CD4-positive, CD25-positive, alpha-beta regulatory T cell (primary cell): ENCODE results near the gene UST. TPM values are rescaled to one million over a fixed set of nuclear protein-coding genes. Genes with fewer than 3 reads are reported as not detected.

Experiments
- ATAC-seq, 2 donors: fragments of 150-1000 bp; cut with Tn5 transposase; one replicate each; pipeline ENCODE4 v1.10.0; 2021; ENCODE audit warnings: low read depth in 2 of 2, moderate number of reproducible peaks in 2 of 2, moderate library complexity in 1 of 2
- DNase-seq, 3 donors: peaks; one replicate each; pipeline versions ENCODE4 v3.0.0 to v3.0.0-alpha.2; 2012 to 2022; ENCODE audit warnings: mixed read lengths in 1 of 3
- H3K27ac ChIP-seq: one replicate; pipeline ENCODE4 v1.7.0; 2013; ENCODE audit warnings: mild to moderate bottlenecking, low read length; ENCODE audit not compliant: insufficient read depth, poor library complexity, severe bottlenecking
- H3K27me3 ChIP-seq: one replicate; pipeline ENCODE4 v1.7.0; 2013; ENCODE audit warnings: low read length; ENCODE audit not compliant: control insufficient read depth, insufficient read depth
- H3K36me3 ChIP-seq: one replicate; pipeline ENCODE4 v1.7.0; 2013; ENCODE audit warnings: mild to moderate bottlenecking, low read length, moderate library complexity; ENCODE audit not compliant: control insufficient read depth, insufficient read depth
- H3K4me1 ChIP-seq: 2 replicates; pipeline ENCODE4 v1.7.0; 2013; ENCODE audit warnings: mild to moderate bottlenecking, low read length; ENCODE audit not compliant: insufficient read depth, control insufficient read depth, poor library complexity, severe bottlenecking
- H3K4me3 ChIP-seq: one replicate; pipeline ENCODE4 v1.7.0; 2013; ENCODE audit warnings: low read depth, mild to moderate bottlenecking, low read length, moderate library complexity
- H3K9me3 ChIP-seq, 2 experiments: 1 replicate in 1 of 2; 2 replicates in 1 of 2; pipeline ENCODE4 v1.7.0; 2013; ENCODE audit warnings: low read length in 2 of 2, mild to moderate bottlenecking in 1 of 2, moderate library complexity in 1 of 2; ENCODE audit not compliant: control insufficient read depth in 2 of 2
- H3K27ac Mint-ChIP-seq, 3 donors: one replicate each; pipeline ENCODE4 v1.8.0; 2020 to 2022; ENCODE audit warnings: mild to moderate bottlenecking in 3 of 3, mixed read lengths in 3 of 3, moderate library complexity in 2 of 3
- H3K27me3 Mint-ChIP-seq: one replicate; pipeline ENCODE4 v1.8.0; 2022; ENCODE audit warnings: mild to moderate bottlenecking, mixed read lengths
- H3K36me3 Mint-ChIP-seq: one replicate; pipeline ENCODE4 v1.8.0; 2020; ENCODE audit warnings: mixed read lengths
- H3K4me1 Mint-ChIP-seq, 4 donors: one replicate each; pipeline ENCODE4 v1.8.0; 2020 to 2022; ENCODE audit warnings: mixed read lengths in 4 of 4, mild to moderate bottlenecking in 1 of 4
- H3K4me3 Mint-ChIP-seq, 4 donors: one replicate each; pipeline ENCODE4 v1.8.0; 2020 to 2022; ENCODE audit warnings: mild to moderate bottlenecking in 4 of 4, mixed read lengths in 4 of 4, moderate library complexity in 3 of 4
- H3K9me3 Mint-ChIP-seq, 7 donors: one replicate each; pipeline ENCODE4 v1.8.0; 2020 to 2022; ENCODE audit warnings: mixed read lengths in 7 of 7, mild to moderate bottlenecking in 3 of 7, moderate library complexity in 2 of 7
- polyA plus RNA-seq, 4 donors: library from polyadenylated mRNA; unstranded; fragments of 300-500 nt; fragmentation: Illumina TruSeq; gene quantifications; one replicate each; pipeline ENCODE4 v1.2.3, GENCODE V29; 2021
- total RNA-seq: library from RNA; stranded (reverse); gene quantifications from one replicate; pipeline ENCODE4 v1.2.3, GENCODE V29; 2022

UST gene
- total and polyA plus RNA-seq, 5 donors from 2014 or later: 1.1 to 2.9 (median 2.5) TPM

DNA sequence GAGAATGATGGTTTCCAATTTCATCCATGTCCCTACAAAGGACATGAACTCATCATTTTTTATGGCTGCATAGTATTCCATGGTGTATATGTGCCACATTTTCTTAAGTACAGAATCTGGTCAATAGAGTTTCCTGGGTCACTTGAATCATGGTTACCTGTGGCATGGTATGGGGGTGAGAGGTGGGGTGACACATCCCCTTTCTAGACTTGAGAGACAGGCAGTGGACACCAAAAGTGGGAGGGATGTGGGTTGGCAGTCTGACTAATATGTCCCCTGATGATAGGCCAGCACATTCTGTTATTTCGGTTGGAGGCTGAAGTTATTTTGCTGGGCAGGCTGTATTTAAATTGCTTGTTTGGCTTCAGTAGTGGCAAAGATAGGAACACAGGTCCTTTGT lies 78.1 kb downstream of the UST start:
- no peak overlapping the region for H3K4me3 ChIP-seq
- H3K4me1 ChIP-seq: no peaks in the 10 kb centered on the region
- Mint-ChIP-seq H3K4me1 (peaks cover 3 to 10% (median 5%) of the 10 kb centered on the region in 4 donors), H3K9me3 (peaks cover 0 to 7% (median 3%) of the 10 kb centered on the region in 7 donors), H3K27me3 (peaks cover 6% of the 10 kb centered on the region), H3K27ac (no peak overlapping the region), H3K4me3 (no peak overlapping the region), H3K36me3 (peaks cover 4% of the 10 kb centered on the region)
- no peaks in the 10 kb centered on the region for H3K27me3 ChIP-seq
- H3K27ac ChIP-seq: no peak overlapping the region
- H3K36me3 ChIP-seq: no peaks in the 10 kb centered on the region
- ATAC-seq (no peak), DNase-seq (no peak)
- no peaks in the 10 kb centered on the region for H3K9me3 ChIP-seq

DNA sequence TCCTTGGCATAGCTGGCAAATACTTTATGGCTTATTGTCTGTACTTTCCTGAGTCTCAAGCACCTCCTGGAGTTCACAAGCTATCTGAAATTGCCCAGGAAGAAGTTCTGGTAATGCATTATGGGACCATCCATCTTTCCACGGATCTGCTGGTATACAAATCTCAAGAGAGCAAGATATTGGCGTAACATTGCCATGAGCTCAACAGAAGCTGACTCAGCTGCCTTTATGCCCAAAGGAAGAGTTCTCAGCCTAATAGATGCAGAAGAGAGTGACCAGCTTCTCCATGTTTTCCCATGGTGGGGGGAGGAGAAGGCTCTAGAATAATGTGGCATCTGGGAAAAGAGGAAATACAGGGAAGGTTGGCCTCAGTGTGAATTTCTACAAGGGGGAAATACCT lies 78.7 kb downstream of the UST start:
- Mint-ChIP-seq H3K4me3 (no peak overlapping the region), H3K4me1 (peaks cover 4 to 15% (median 9%) of the 10 kb centered on the region in 4 donors), H3K27ac (no peak overlapping the region), H3K36me3 (peaks cover 4% of the 10 kb centered on the region), H3K27me3 (peaks cover 6% of the 10 kb centered on the region), H3K9me3 (peaks cover 0 to 7% (median 3%) of the 10 kb centered on the region in 7 donors)
- no peaks in the 10 kb centered on the region for H3K27me3 ChIP-seq
- no peak overlapping the region for H3K27ac ChIP-seq
- DNase-seq (no peak), ATAC-seq (no peak)
- H3K4me3 ChIP-seq: no peak overlapping the region
- H3K4me1 ChIP-seq: peaks cover 3% of the 10 kb centered on the region
- no peaks in the 10 kb centered on the region for H3K36me3 ChIP-seq
- H3K9me3 ChIP-seq: no peaks in the 10 kb centered on the region

DNA sequence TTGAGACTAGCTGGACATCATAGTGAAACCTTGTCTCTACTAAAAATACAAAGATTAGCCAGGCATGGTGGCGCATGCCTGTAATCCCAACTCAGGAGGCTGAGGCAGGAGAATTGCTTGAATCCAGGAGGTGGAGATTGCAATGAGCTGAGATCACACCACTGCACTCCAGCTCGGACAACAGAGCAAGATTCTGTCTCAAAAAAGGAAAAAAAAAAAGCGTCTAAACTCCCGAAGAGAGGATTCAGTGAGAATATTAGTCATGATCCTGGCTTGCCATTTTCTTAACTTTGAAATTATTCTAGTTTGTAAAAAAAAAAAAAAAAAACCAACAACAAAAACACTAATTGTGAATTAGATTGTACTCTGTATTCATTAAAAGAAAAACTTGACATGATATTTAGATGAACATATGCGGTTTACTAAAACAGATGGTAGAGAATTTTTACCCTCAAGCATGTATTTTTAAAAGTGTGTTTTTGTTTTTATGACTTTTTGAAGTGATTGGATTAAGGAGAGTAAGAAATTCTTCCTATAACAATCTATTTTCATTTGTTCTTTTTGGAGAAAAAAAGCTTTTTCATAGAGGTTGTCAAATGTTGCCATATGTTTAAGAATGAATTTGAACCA lies 80.7 kb downstream of the UST start:
- H3K27me3 Mint-ChIP-seq: peaks cover 12% of the 10 kb centered on the region
- no peaks in the 10 kb centered on the region for H3K36me3 ChIP-seq
- no peak overlapping the region for H3K27ac Mint-ChIP-seq
- H3K36me3 Mint-ChIP-seq: peaks cover 4% of the 10 kb centered on the region
- H3K4me3 ChIP-seq: no peak overlapping the region
- peaks cover 14 to 26% (median 20%) of the 10 kb centered on the region in 4 donors for H3K4me1 Mint-ChIP-seq
- no peaks in the 10 kb centered on the region for H3K27me3 ChIP-seq
- H3K9me3 ChIP-seq: no peaks in the 10 kb centered on the region
- peaks cover 7% of the 10 kb centered on the region for H3K4me1 ChIP-seq
- H3K27ac ChIP-seq: no peak overlapping the region
- no peak for DNase-seq
- no peak for ATAC-seq
- no peak overlapping the region for H3K4me3 Mint-ChIP-seq
- peaks cover 0 to 7% (median 3%) of the 10 kb centered on the region in 7 donors for H3K9me3 Mint-ChIP-seq

DNA sequence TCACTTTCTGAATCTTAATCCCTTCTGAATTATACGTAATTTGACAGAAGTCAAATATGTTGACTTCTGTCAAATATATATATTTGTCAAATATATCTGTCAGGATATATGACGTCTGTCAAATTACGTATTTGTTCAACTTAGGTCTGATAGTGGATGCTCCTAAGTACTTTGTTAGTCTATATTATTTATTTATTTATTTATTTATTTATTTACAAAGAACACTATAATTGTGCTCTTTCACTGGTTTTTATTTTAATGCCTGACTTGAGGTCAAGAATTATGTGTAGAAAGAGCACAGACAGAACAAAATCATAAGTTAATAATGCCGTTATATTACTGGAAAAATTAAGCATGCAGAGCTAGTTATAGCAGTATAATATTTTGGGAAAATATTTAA lies 81.2 kb downstream of the UST start:
- Histone ChIP-seq H3K27me3 (no peaks in the 10 kb centered on the region), H3K9me3 (no peaks in the 10 kb centered on the region), H3K36me3 (no peaks in the 10 kb centered on the region), H3K27ac (no peak overlapping the region), H3K4me3 (no peak overlapping the region), H3K4me1 (peaks cover 7% of the 10 kb centered on the region)
- Mint-ChIP-seq H3K27ac (no peak overlapping the region), H3K27me3 (peaks cover 12% of the 10 kb centered on the region), H3K9me3 (peaks cover 0 to 7% (median 2%) of the 10 kb centered on the region in 7 donors), H3K4me1 (peaks cover 14 to 27% (median 22%) of the 10 kb centered on the region in 4 donors), H3K4me3 (no peak overlapping the region), H3K36me3 (peaks cover 4% of the 10 kb centered on the region)
- no peak for DNase-seq
- no peak for ATAC-seq

DNA sequence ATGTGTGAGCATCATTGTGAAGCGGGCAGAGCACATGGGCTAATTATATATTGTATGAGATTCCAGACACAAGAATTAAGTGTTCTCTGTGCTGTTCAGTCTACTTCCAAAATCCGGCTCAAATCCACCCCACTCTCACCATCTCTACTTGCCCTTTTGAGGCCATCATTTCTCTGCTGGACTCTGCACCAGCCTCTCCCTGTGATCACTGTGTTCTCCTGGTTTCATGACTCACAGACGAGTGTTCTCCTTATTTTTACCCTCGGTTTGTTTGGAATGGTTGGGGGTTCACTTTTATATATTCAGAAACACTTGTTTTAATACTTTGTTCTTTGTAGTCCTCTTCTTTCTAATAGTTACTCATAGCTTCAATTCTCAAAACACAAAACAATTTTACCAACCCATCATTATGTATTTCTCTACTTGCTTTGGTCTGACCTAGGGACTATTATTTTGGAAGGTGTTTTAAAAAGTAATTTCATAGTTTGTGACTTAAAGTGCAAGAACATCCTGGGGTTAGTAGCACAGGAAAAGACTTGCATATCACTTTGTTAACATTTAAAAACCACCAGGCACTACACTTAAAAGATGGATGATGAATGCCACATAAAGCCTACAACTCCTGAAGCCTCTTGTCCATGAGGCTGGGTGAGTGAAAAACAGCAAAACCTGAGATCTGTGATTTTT lies 82.7 kb downstream of the UST start:
- Histone ChIP-seq H3K4me3 (peak overlapping the region; percentile 83), H3K9me3 (no peaks in the 10 kb centered on the region), H3K36me3 (no peaks in the 10 kb centered on the region), H3K27me3 (no peaks in the 10 kb centered on the region), H3K27ac (no peak overlapping the region), H3K4me1 (peaks cover 7% of the 10 kb centered on the region)
- DNase-seq (peak in 1 of 3 donors; percentile 21), ATAC-seq (no peak)
- Mint-ChIP-seq H3K36me3 (peaks cover 4% of the 10 kb centered on the region), H3K27ac (peak overlapping the region in 1 of 3 donors; percentile 87), H3K4me3 (peak overlapping the region in 2 of 4 donors; percentile 64 to 87), H3K9me3 (peaks cover 0 to 4% (median 2%) of the 10 kb centered on the region in 7 donors), H3K27me3 (peaks cover 6% of the 10 kb centered on the region), H3K4me1 (peaks cover 14 to 37% (median 28%) of the 10 kb centered on the region in 4 donors)

DNA sequence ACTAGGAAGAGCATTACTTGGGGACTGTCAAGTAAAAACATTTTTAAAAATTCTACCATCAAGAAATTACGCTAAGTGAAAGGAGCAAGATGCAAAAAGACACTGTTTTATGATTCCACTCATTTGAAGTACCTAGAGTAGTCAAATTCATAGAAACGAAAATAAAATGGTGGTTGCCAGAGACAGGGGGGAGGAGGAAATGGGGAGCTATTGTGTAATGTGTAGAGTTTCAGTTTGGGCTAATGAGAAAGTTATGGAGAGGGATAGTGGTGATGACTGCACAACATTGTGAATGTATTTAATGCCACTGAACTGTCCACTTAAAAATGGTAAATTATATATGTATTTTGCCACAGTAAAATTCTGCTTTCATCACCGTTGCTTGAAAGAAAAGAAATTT lies 83.8 kb downstream of the UST start:
- no peaks in the 10 kb centered on the region for H3K27me3 ChIP-seq
- H3K9me3 ChIP-seq: no peaks in the 10 kb centered on the region
- DNase-seq (peak in 2 of 3 donors; percentile 22 to 65), ATAC-seq (peak in 1 of 2 donors; percentile 48)
- H3K27ac ChIP-seq: no peak overlapping the region
- Mint-ChIP-seq H3K27ac (peak overlapping the region in 2 of 3 donors; percentile 57 to 87), H3K27me3 (peaks cover 7% of the 10 kb centered on the region), H3K36me3 (no peaks in the 10 kb centered on the region), H3K4me3 (peak overlapping the region; percentile 81 to 98 (median 88)), H3K4me1 (peaks cover 14 to 42% (median 32%) of the 10 kb centered on the region in 4 donors), H3K9me3 (peaks cover 0 to 2% (median 0%) of the 10 kb centered on the region in 7 donors)
- H3K4me1 ChIP-seq: peaks cover 7% of the 10 kb centered on the region
- peak overlapping the region; percentile 83 for H3K4me3 ChIP-seq
- H3K36me3 ChIP-seq: no peaks in the 10 kb centered on the region

DNA sequence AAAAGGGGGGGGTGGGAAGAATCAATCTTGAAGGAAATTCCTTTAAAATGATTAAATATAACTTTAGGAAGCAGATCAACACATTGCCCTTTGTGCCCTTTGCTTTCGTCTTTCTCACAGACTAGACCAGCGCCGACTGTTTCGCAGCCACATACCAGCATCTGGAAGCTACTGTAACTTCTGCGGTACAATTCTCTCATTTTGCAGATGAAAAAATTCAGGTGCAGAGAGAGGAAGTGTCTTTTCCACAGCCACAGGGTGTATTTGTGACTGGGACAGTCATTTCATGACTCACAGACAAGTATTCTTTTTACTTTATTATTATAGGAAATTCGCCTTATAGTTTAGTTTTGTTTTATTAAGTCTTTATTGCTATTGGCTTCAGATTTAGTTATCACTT lies 84.2 kb downstream of the UST start:
- peak in 2 of 3 donors; percentile 30 to 73 for DNase-seq
- no peaks in the 10 kb centered on the region for H3K9me3 ChIP-seq
- no peaks in the 10 kb centered on the region for H3K36me3 Mint-ChIP-seq
- peaks cover 14 to 47% (median 36%) of the 10 kb centered on the region in 4 donors for H3K4me1 Mint-ChIP-seq
- ATAC-seq: peak; percentile 66 to 73
- peaks cover 10% of the 10 kb centered on the region for H3K27me3 Mint-ChIP-seq
- peaks cover 0 to 2% (median 0%) of the 10 kb centered on the region in 7 donors for H3K9me3 Mint-ChIP-seq
- H3K27me3 ChIP-seq: no peaks in the 10 kb centered on the region
- H3K27ac Mint-ChIP-seq: peak overlapping the region in 2 of 3 donors; percentile 57 to 87
- H3K4me1 ChIP-seq: peaks cover 11% of the 10 kb centered on the region
- H3K4me3 ChIP-seq: peak overlapping the region; percentile 83
- no peak overlapping the region for H3K27ac ChIP-seq
- no peaks in the 10 kb centered on the region for H3K36me3 ChIP-seq
- peak overlapping the region; percentile 81 to 98 (median 88) for H3K4me3 Mint-ChIP-seq
